ENCODE results near the gene MAN2A1.

The MAN2A1 gene

DNA sequence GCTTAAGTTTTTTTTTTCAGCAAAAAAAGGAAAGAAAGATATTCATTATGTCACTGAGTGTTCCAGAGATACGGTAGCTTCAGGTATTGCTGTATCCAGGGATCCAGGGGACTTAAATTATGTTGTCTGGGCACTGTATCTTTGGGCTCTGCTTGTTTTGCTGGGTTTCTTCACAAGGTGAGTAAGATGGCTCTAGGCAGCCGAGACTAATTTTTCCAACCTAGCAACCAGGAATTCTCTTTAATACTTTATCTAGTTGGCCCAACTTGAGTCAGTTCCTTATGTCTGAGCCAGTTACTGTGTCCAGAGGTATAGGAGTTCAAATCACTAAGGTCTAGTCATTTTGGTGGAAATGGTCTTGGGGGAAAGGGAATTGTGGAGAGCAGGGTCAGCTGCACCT is 66.0 kb downstream of the MAN2A1 start:
- no peaks in the 10 kb centered on the region for H3K27me3 ChIP-seq (ENCODE audit: insufficient read depth, low read length)
- no peak overlapping the region for H2AK5ac ChIP-seq (ENCODE audit: low read length)
- no peak overlapping the region for H4K91ac ChIP-seq (ENCODE audit: low read depth, low read length)
- H3K79me2 ChIP-seq (ENCODE audit: control insufficient read depth, insufficient read depth, low read length, poor library complexity), result no peaks in the 10 kb centered on the region
- H3K36me3 ChIP-seq (ENCODE audit: control insufficient read depth in 1 of 2, insufficient read depth in 2 of 2, low read length in 2 of 2), result peaks cover 2 to 8% of the 10 kb centered on the region in 2 experiments
- H3K4me3 ChIP-seq (ENCODE audit: low read depth, low read length), result no peak overlapping the region
- H3K4ac ChIP-seq (ENCODE audit: low read depth, low read length), result no peak overlapping the region
- H3K9ac ChIP-seq (ENCODE audit: low read length), result no peak overlapping the region
- no peak overlapping the region for H3K23ac ChIP-seq (ENCODE audit: low read length)
- H2BK120ac ChIP-seq (ENCODE audit: insufficient read depth, low read length, poor library complexity), result no peak overlapping the region
- no peaks in the 10 kb centered on the region for H3K9me3 ChIP-seq (ENCODE audit: insufficient read depth, low read depth, low read length)
- H2BK12ac ChIP-seq (ENCODE audit: low read length), result no peak overlapping the region
- no peaks in the 10 kb centered on the region for H3K4me1 ChIP-seq (ENCODE audit: control insufficient read depth in 1 of 2, insufficient read depth in 2 of 2, low read length in 2 of 2)
- no peak overlapping the region for H3K27ac ChIP-seq (ENCODE audit: low read depth, low read length)
- H3K79me1 ChIP-seq (ENCODE audit: low read length), result no peaks in the 10 kb centered on the region
- no CpG with 5 or more reads among the region's 2 CpGs for WGBS (ENCODE audit: extremely low coverage, insufficient coverage, insufficient read length)
- H2BK5ac ChIP-seq (ENCODE audit: low read depth, low read length, poor library complexity), result no peak overlapping the region
- no peak overlapping the region for H3K14ac ChIP-seq (ENCODE audit: low read length)
- H3K18ac ChIP-seq (ENCODE audit: low read length), result no peak overlapping the region
- H2AFZ ChIP-seq (ENCODE audit: insufficient read depth, low read length, poor library complexity), result no peak overlapping the region
- no peak overlapping the region for H4K8ac ChIP-seq (ENCODE audit: low read depth, low read length)
- H4K12ac ChIP-seq (ENCODE audit: low read depth, low read length), result no peak overlapping the region
- H3K4me2 ChIP-seq (ENCODE audit: low read length), result no peak overlapping the region
- DNase-seq, result peak; percentile 69 to 73

DNA sequence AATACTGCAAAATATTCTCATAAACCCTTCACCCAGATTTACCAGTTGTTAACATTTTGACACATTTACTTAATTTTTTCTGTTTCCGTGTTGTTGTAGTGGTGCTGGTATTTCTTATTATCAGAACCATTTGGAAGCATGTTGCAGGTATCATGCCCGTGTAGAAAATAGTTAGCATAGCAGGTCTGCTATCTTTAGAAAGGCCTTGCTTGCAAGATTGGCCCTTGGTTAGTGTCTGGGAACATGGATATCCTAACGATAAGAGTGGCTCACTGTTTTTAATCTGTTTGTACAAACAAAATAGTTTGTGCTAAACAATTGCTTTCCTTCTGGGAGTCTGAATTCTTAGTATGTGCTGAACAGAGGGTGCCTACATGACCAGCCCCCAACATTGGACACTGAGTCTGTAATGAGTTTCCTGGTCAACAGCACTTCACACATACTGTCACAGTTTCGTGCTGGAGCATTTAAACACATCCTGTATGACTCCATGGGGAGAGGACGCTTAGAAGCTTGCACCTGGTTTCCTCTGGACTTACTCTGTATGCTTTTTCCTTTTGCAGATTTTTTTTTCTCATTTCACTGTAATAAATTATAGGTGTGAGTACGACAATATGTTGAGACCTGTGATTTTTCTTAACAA is 66.9 kb downstream of the MAN2A1 start:
- Histone ChIP-seq H3K23ac (ENCODE audit: low read length) (no peak overlapping the region), H3K9ac (ENCODE audit: low read length) (no peak overlapping the region), H3K4ac (ENCODE audit: low read depth, low read length) (no peak overlapping the region), H2BK5ac (ENCODE audit: low read depth, low read length, poor library complexity) (no peak overlapping the region), H3K36me3 (ENCODE audit: control insufficient read depth in 1 of 2, insufficient read depth in 2 of 2, low read length in 2 of 2) (peaks cover 2 to 8% of the 10 kb centered on the region in 2 experiments), H2AFZ (ENCODE audit: insufficient read depth, low read length, poor library complexity) (no peak overlapping the region), H2AK5ac (ENCODE audit: low read length) (no peak overlapping the region), H3K4me2 (ENCODE audit: low read length) (no peak overlapping the region), H3K9me3 (ENCODE audit: insufficient read depth, low read depth, low read length) (no peaks in the 10 kb centered on the region), H3K79me2 (ENCODE audit: control insufficient read depth, insufficient read depth, low read length, poor library complexity) (no peaks in the 10 kb centered on the region), H2BK12ac (ENCODE audit: low read length) (no peak overlapping the region), H3K4me3 (ENCODE audit: low read depth, low read length) (no peak overlapping the region), H4K8ac (ENCODE audit: low read depth, low read length) (no peak overlapping the region), H3K27ac (ENCODE audit: low read depth, low read length) (no peak overlapping the region), H4K91ac (ENCODE audit: low read depth, low read length) (no peak overlapping the region), H3K18ac (ENCODE audit: low read length) (no peak overlapping the region), H3K27me3 (ENCODE audit: insufficient read depth, low read length) (no peaks in the 10 kb centered on the region), H2BK120ac (ENCODE audit: insufficient read depth, low read length, poor library complexity) (no peak overlapping the region), H3K79me1 (ENCODE audit: low read length) (no peaks in the 10 kb centered on the region), H3K4me1 (ENCODE audit: control insufficient read depth in 1 of 2, insufficient read depth in 2 of 2, low read length in 2 of 2) (no peaks in the 10 kb centered on the region), H4K12ac (ENCODE audit: low read depth, low read length) (no peak overlapping the region), H3K14ac (ENCODE audit: low read length) (no peak overlapping the region)
- peak; percentile 24 to 66 for DNase-seq
- WGBS (ENCODE audit: extremely low coverage, insufficient coverage, insufficient read length), result no CpG with 5 or more reads among the region's 6 CpGs

DNA sequence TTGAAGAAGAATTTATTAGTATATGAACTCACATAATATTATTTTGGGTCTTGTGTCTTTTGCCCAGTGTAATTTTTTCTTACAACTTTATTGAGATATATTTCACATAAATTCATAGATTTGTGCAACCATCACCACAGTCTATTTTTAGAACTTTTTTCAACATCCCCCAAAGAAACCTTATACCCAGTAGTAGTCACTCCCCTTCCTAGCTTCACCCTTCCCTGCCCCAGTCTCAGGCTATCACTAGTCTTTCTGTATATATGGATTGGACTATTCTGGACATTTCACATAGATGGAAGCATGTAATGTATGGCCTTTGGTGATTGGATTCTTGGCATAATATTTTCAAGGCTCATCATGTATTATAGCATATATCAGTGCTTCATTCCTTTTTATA is 67.8 kb downstream of the MAN2A1 start:
- no peaks in the 10 kb centered on the region for H3K27me3 ChIP-seq (ENCODE audit: insufficient read depth, low read length)
- no peak overlapping the region for H3K23ac ChIP-seq (ENCODE audit: low read length)
- no peak for DNase-seq
- no peak overlapping the region for H2AFZ ChIP-seq (ENCODE audit: insufficient read depth, low read length, poor library complexity)
- no peak overlapping the region for H3K4me3 ChIP-seq (ENCODE audit: low read depth, low read length)
- no peak overlapping the region for H3K9ac ChIP-seq (ENCODE audit: low read length)
- H3K79me1 ChIP-seq (ENCODE audit: low read length), result no peaks in the 10 kb centered on the region
- H3K36me3 ChIP-seq (ENCODE audit: control insufficient read depth in 1 of 2, insufficient read depth in 2 of 2, low read length in 2 of 2), result peaks cover 2 to 11% of the 10 kb centered on the region in 2 experiments
- no peak overlapping the region for H2AK5ac ChIP-seq (ENCODE audit: low read length)
- H3K4me1 ChIP-seq (ENCODE audit: control insufficient read depth in 1 of 2, insufficient read depth in 2 of 2, low read length in 2 of 2), result no peaks in the 10 kb centered on the region
- H4K91ac ChIP-seq (ENCODE audit: low read depth, low read length), result no peak overlapping the region
- no peak overlapping the region for H3K27ac ChIP-seq (ENCODE audit: low read depth, low read length)
- no peak overlapping the region for H2BK12ac ChIP-seq (ENCODE audit: low read length)
- no peaks in the 10 kb centered on the region for H3K9me3 ChIP-seq (ENCODE audit: insufficient read depth, low read depth, low read length)
- no peaks in the 10 kb centered on the region for H3K79me2 ChIP-seq (ENCODE audit: control insufficient read depth, insufficient read depth, low read length, poor library complexity)
- no peak overlapping the region for H2BK120ac ChIP-seq (ENCODE audit: insufficient read depth, low read length, poor library complexity)
- H2BK5ac ChIP-seq (ENCODE audit: low read depth, low read length, poor library complexity), result no peak overlapping the region
- H3K4me2 ChIP-seq (ENCODE audit: low read length), result no peak overlapping the region
- no peak overlapping the region for H3K14ac ChIP-seq (ENCODE audit: low read length)
- no peak overlapping the region for H4K12ac ChIP-seq (ENCODE audit: low read depth, low read length)
- no peak overlapping the region for H3K4ac ChIP-seq (ENCODE audit: low read depth, low read length)
- H4K8ac ChIP-seq (ENCODE audit: low read depth, low read length), result no peak overlapping the region
- H3K18ac ChIP-seq (ENCODE audit: low read length), result no peak overlapping the region

DNA sequence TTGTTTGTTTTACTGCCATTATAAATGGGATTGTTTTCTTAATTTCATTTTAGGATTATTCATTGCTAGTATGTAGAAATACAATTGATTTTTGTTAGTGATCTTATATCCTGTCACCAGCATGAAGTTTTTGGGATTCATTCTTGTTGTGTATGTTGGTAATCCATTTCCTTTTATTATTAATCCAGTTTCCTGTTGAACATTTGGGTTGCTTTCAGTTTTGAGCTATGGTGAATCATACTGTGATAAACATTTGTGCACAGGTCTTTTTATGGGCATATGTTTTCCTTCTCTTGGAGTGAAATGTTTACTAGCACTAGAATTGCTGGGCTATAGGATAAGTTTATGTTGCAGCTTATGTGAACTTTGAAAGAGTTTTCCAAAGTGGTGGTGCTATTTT is 69.6 kb downstream of the MAN2A1 start:
- Histone ChIP-seq H3K79me1 (ENCODE audit: low read length) (no peaks in the 10 kb centered on the region), H3K4me2 (ENCODE audit: low read length) (no peak overlapping the region), H3K14ac (ENCODE audit: low read length) (no peak overlapping the region), H3K79me2 (ENCODE audit: control insufficient read depth, insufficient read depth, low read length, poor library complexity) (no peaks in the 10 kb centered on the region), H2BK5ac (ENCODE audit: low read depth, low read length, poor library complexity) (no peak overlapping the region), H4K12ac (ENCODE audit: low read depth, low read length) (no peak overlapping the region), H3K27ac (ENCODE audit: low read depth, low read length) (no peak overlapping the region), H3K4me1 (ENCODE audit: control insufficient read depth in 1 of 2, insufficient read depth in 2 of 2, low read length in 2 of 2) (no peaks in the 10 kb centered on the region), H4K91ac (ENCODE audit: low read depth, low read length) (no peak overlapping the region), H2AK5ac (ENCODE audit: low read length) (no peak overlapping the region), H3K9ac (ENCODE audit: low read length) (no peak overlapping the region), H3K23ac (ENCODE audit: low read length) (no peak overlapping the region), H3K36me3 (ENCODE audit: control insufficient read depth in 1 of 2, insufficient read depth in 2 of 2, low read length in 2 of 2) (peaks cover 2 to 12% of the 10 kb centered on the region in 2 experiments), H3K27me3 (ENCODE audit: insufficient read depth, low read length) (no peaks in the 10 kb centered on the region), H3K4me3 (ENCODE audit: low read depth, low read length) (no peak overlapping the region), H3K9me3 (ENCODE audit: insufficient read depth, low read depth, low read length) (no peaks in the 10 kb centered on the region), H4K8ac (ENCODE audit: low read depth, low read length) (no peak overlapping the region), H3K4ac (ENCODE audit: low read depth, low read length) (no peak overlapping the region), H3K18ac (ENCODE audit: low read length) (no peak overlapping the region), H2BK12ac (ENCODE audit: low read length) (no peak overlapping the region), H2AFZ (ENCODE audit: insufficient read depth, low read length, poor library complexity) (no peak overlapping the region), H2BK120ac (ENCODE audit: insufficient read depth, low read length, poor library complexity) (no peak overlapping the region)
- no peak for DNase-seq

All from trophoblast cell (in vitro differentiated cells and primary cell).